Measurements from ENCODE around the gene MARCHF2. TPM values are rescaled to one million over a fixed set of nuclear protein-coding genes. Genes with fewer than 3 reads are reported as not detected.
A peak's percentile ranks its signal among the peaks of the same experiment; 100 is the strongest.

Gene MARCHF2
- 100 to 1,000 TPM in 3 of 4 donors, 10 to 100 TPM in 1; 94.2 to 106 (median 104) TPM for total RNA-seq
- 107 TPM for polyA plus RNA-seq
- long read RNA-seq, donor 1, transcript MARCH2-201 (5 exons, 1,376 nt), result major isoform, 107 of 188 reads
- long read RNA-seq, donor 1, partial matches to known transcripts, result 7 of 188 reads
- long read RNA-seq, donor 1, other reads (novel, unspliced or antisense), result 72 of 188 reads
- long read RNA-seq, donor 2, transcript MARCH2-201 (5 exons, 1,376 nt), result major isoform, 65 of 110 reads
- long read RNA-seq, donor 2, partial matches to known transcripts, result 4 of 110 reads
- long read RNA-seq, donor 2, other reads (novel, unspliced or antisense), result 38 of 110 reads
- long read RNA-seq, donor 3, transcript MARCH2-208 (5 exons, 1,667 nt), result major isoform, 6 of 27 reads
- long read RNA-seq, donor 3, transcript MARCH2-201 (5 exons, 1,376 nt), result minor isoform, 5 of 27 reads
- long read RNA-seq, donor 3, partial matches to known transcripts, result 6 of 27 reads
- long read RNA-seq, donor 3, other reads (novel, unspliced or antisense), result 10 of 27 reads
- long read RNA-seq, donor 4, transcript MARCH2-201 (5 exons, 1,376 nt), result major isoform, 77 of 152 reads
- long read RNA-seq, donor 4, transcript MARCH2-202 (4 exons, 1,192 nt), result minor isoform, 6 of 152 reads
- long read RNA-seq, donor 4, partial matches to known transcripts, result 5 of 152 reads
- long read RNA-seq, donor 4, other reads (novel, unspliced or antisense), result 61 of 152 reads

- 4% methylated on average over 89 of the region's 89 CpGs for WGBS
- DNase-seq (peak; percentile 97 to 99 (median 99)), ATAC-seq (peak; percentile 98 to 99)
- H3K9me3 ChIP-seq (ENCODE audit: control insufficient read depth, low read length), result no peaks in the 10 kb centered on the region
- H3K27me3 ChIP-seq (ENCODE audit: control insufficient read depth, insufficient read depth), result no peaks in the 10 kb centered on the region
- peaks cover 5% of the 10 kb centered on the region for H3K4me1 ChIP-seq (ENCODE audit: control insufficient read depth, insufficient read depth, low read length)
- intact Hi-C loops (cut with DNase I), result loop anchor here in 3 of 4 donors (2.0 to 10.0 kb wide), 4 partner anchors 32 to 94 kb away; partner anchors contain the start of genes HNRNPM (in 1 of the 3) and PRAM1 (in 1 of the 3)
- peak within 1 kb of the TSS; percentile 89 for H3K4me3 ChIP-seq (ENCODE audit: low read length)
- H3K27ac ChIP-seq (ENCODE audit: low read length), result peak within 1 kb of the TSS; percentile 49
Observed at GRCh38 chr19:8412783-8413628, at the start of gene MARCHF2. Gene MARCHF2 (plus strand): TSS chr19:8413305. CDS start chr19:8421841, 8,536 bp downstream.

GRCh38 chr19:8363803-8364771 lies 49.0 kb upstream of the MARCHF2 start, which contains the start of gene ANGPTL4:
Gene ANGPTL4 (plus strand): TSS chr19:8364155. CDS start chr19:8364322, 167 bp downstream.
- peak; percentile 90 to 93 (median 91) for DNase-seq
- Histone ChIP-seq H3K27ac (ENCODE audit: low read length) (peak within 1 kb of the TSS; percentile 99), H3K4me3 (ENCODE audit: low read length) (peak within 1 kb of the TSS; percentile 80), H3K27me3 (ENCODE audit: control insufficient read depth, insufficient read depth) (no peaks in the 10 kb centered on the region), H3K9me3 (ENCODE audit: control insufficient read depth, low read length) (no peaks in the 10 kb centered on the region), H3K4me1 (ENCODE audit: control insufficient read depth, insufficient read depth, low read length) (peaks cover 18% of the 10 kb centered on the region)
- WGBS, result under 1% methylated on average over 81 of the region's 81 CpGs
- peak; percentile 70 to 79 for ATAC-seq
- intact Hi-C loops (cut with DNase I), result loop anchor here in 1 of 4 donors (5.0 kb wide), 1 partner anchor 33 kb away; no protein-coding TSS in a partner anchor

GRCh38 chr19:8366121-8366581 lies 47.0 kb upstream of the MARCHF2 start:
- Histone ChIP-seq H3K27me3 (ENCODE audit: control insufficient read depth, insufficient read depth) (no peaks in the 10 kb centered on the region), H3K27ac (ENCODE audit: low read length) (peak overlapping the region; percentile 10), H3K4me1 (ENCODE audit: control insufficient read depth, insufficient read depth, low read length) (peaks cover 23% of the 10 kb centered on the region), H3K9me3 (ENCODE audit: control insufficient read depth, low read length) (no peaks in the 10 kb centered on the region), H3K4me3 (ENCODE audit: low read length) (no peak overlapping the region)
- intact Hi-C loops (cut with DNase I), result no loop called here
- DNase-seq (peak in 2 of 3 donors; percentile 35 to 61), ATAC-seq (no peak)
- WGBS, result 92% methylated on average over 11 of the region's 11 CpGs

GRCh38 chr19:8366961-8367326 lies 46.2 kb upstream of the MARCHF2 start:
- Histone ChIP-seq H3K9me3 (ENCODE audit: control insufficient read depth, low read length) (no peaks in the 10 kb centered on the region), H3K27me3 (ENCODE audit: control insufficient read depth, insufficient read depth) (no peaks in the 10 kb centered on the region), H3K4me1 (ENCODE audit: control insufficient read depth, insufficient read depth, low read length) (peaks cover 23% of the 10 kb centered on the region), H3K4me3 (ENCODE audit: low read length) (no peak overlapping the region), H3K27ac (ENCODE audit: low read length) (peak overlapping the region; percentile 76)
- 41% methylated on average over 13 of the region's 13 CpGs for WGBS
- intact Hi-C loops (cut with DNase I), result no loop called here
- peak in 1 of 2 donors; percentile 5 for ATAC-seq
- DNase-seq, result peak in 1 of 3 donors; percentile 74

- peak overlapping the region; percentile 77 for H3K27ac ChIP-seq (ENCODE audit: low read length)
- H3K4me3 ChIP-seq (ENCODE audit: low read length), result no peak overlapping the region
- H3K4me1 ChIP-seq (ENCODE audit: control insufficient read depth, insufficient read depth, low read length), result peaks cover 19% of the 10 kb centered on the region
- intact Hi-C loops (cut with DNase I), result no loop called here
- DNase-seq (peak; percentile 95 to 96 (median 96)), ATAC-seq (peak; percentile 69 to 71)
- no peaks in the 10 kb centered on the region for H3K9me3 ChIP-seq (ENCODE audit: control insufficient read depth, low read length)
- H3K27me3 ChIP-seq (ENCODE audit: control insufficient read depth, insufficient read depth), result no peaks in the 10 kb centered on the region
- WGBS, result 20% methylated on average over 23 of the region's 23 CpGs
Observed at GRCh38 chr19:8367327-8368001, 45.6 kb upstream of the MARCHF2 start.

- intact Hi-C loops (cut with DNase I), result no loop called here
- ATAC-seq (peak; percentile 56 to 66), DNase-seq (peak in 2 of 3 donors; percentile 69 to 72)
- H3K4me3 ChIP-seq (ENCODE audit: low read length), result no peak overlapping the region
- H3K4me1 ChIP-seq (ENCODE audit: control insufficient read depth, insufficient read depth, low read length), result peaks cover 20% of the 10 kb centered on the region
- WGBS, result 72% methylated on average over 19 of the region's 19 CpGs
- H3K9me3 ChIP-seq (ENCODE audit: control insufficient read depth, low read length), result no peaks in the 10 kb centered on the region
- H3K27ac ChIP-seq (ENCODE audit: low read length), result peak overlapping the region; percentile 40
- H3K27me3 ChIP-seq (ENCODE audit: control insufficient read depth, insufficient read depth), result no peaks in the 10 kb centered on the region
Observed at GRCh38 chr19:8370176-8371010, 42.7 kb upstream of the MARCHF2 start.

GRCh38 chr19:8371011-8371804 lies 41.9 kb upstream of the MARCHF2 start:
- H3K9me3 ChIP-seq (ENCODE audit: control insufficient read depth, low read length), result no peaks in the 10 kb centered on the region
- peak in 2 of 3 donors; percentile 51 to 73 for DNase-seq
- 75% methylated on average over 28 of the region's 28 CpGs for WGBS
- no peak overlapping the region for H3K4me3 ChIP-seq (ENCODE audit: low read length)
- peak; percentile 15 to 33 for ATAC-seq
- intact Hi-C loops (cut with DNase I), result no loop called here
- H3K27ac ChIP-seq (ENCODE audit: low read length), result peak overlapping the region; percentile 2
- H3K27me3 ChIP-seq (ENCODE audit: control insufficient read depth, insufficient read depth), result no peaks in the 10 kb centered on the region
- peaks cover 19% of the 10 kb centered on the region for H3K4me1 ChIP-seq (ENCODE audit: control insufficient read depth, insufficient read depth, low read length)
